Mammary epithelial cell (primary cell): ENCODE measurements around the gene RPL19.

ENCODE experiments used
- CTCF ChIP-seq, 2 donors: IDR thresholded peaks in 1 of 2; conservative IDR thresholded peaks in 1 of 2; 2 replicates each; pipeline ENCODE4 v1.5.1; 2011 to 2012; ENCODE audit warnings: inconsistent platforms in 2 of 2, low read length in 2 of 2, mild to moderate bottlenecking in 2 of 2, control low read depth in 1 of 2, low read depth in 1 of 2; ENCODE audit not compliant: insufficient read depth in 1 of 2; ENCODE audit errors: extremely low read depth in 1 of 2
- EZH2 ChIP-seq: IDR thresholded peaks from 2 replicates; pipeline ENCODE4 v1.6.1; 2012; ENCODE audit warnings: low read length, inconsistent platforms, borderline replicate concordance

GRCh38 chr17:39158623-39159022 lies 41.5 kb upstream of the RPL19 start:
- TF ChIP-seq CTCF (conservative IDR thresholded peaks at IDR 0.05 in 1 of 2, IDR thresholded peaks at IDR 0.05 in 1 of 2; ENCODE audit: extremely low read depth in 1 of 2, insufficient read depth in 1 of 2, low read depth in 1 of 2, low read length in 2 of 2) (no peak), EZH2 (no peak)
